Breast epithelium (tissue), 4 donors: ENCODE results near the gene PC. TPM values are rescaled to one million over a fixed set of nuclear protein-coding genes. Genes with fewer than 3 reads are reported as not detected.

Experiments used
- DNase-seq, 2 donors: peaks; one replicate each; pipeline ENCODE4 v3.0.0-alpha.2; 2019; ENCODE audit warnings: low spot score in 2 of 2
- H3K27ac ChIP-seq, 2 donors: fragments of 200-600 bp; sonication (generic) in 1 of 2; one replicate each; pipeline ENCODE4 v1.5.1; 2016 to 2019; ENCODE audit warnings: mild to moderate bottlenecking in 1 of 2
- H3K27me3 ChIP-seq, 2 donors: fragments of 200-600 bp; sonication (generic) in 1 of 2; one replicate each; pipeline versions ENCODE4 v1.5.1 to v1.6.0; 2017 to 2019; ENCODE audit warnings: control low read depth in 1 of 2, mild to moderate bottlenecking in 1 of 2
- H3K36me3 ChIP-seq: fragments of 200-600 bp; one replicate; pipeline ENCODE4 v1.5.1; 2019
- H3K4me1 ChIP-seq, 2 donors: fragments of 200-600 bp; sonication (generic); one replicate each; pipeline ENCODE4 v1.5.1; 2016 to 2019; ENCODE audit warnings: control low read depth in 1 of 2
- H3K4me3 ChIP-seq, 3 donors: fragments of 200-600 bp; sonication (generic); 1 replicate in 2 of 3; 2 replicates in 1 of 3; pipeline ENCODE4 v1.5.1; 2016 to 2019; ENCODE audit warnings: mild to moderate bottlenecking in 3 of 3, moderate library complexity in 2 of 3
- H3K9me3 ChIP-seq, 2 donors: fragments of 200-600 bp; sonication (generic) in 1 of 2; one replicate each; pipeline ENCODE4 v1.5.1; 2016 to 2019; ENCODE audit warnings: control low read depth in 1 of 2
- CTCF ChIP-seq, 3 donors: fragments of 450-650 bp; IDR thresholded peaks; one replicate each; pipeline ENCODE4 v1.5.1; 2016 to 2017; ENCODE audit warnings: antibody characterized with exemption in 3 of 3, mild to moderate bottlenecking in 3 of 3, moderate library complexity in 3 of 3
- POLR2A ChIP-seq: fragments of 450-650 bp; IDR thresholded peaks from one replicate; pipeline ENCODE4 v1.6.1; 2016; ENCODE audit warnings: antibody characterized with exemption, mild to moderate bottlenecking, moderate library complexity
- POLR2AphosphoS5 ChIP-seq, 3 donors: sonication (generic); formaldehyde crosslinking; IDR thresholded peaks; one replicate each; pipeline ENCODE4 v1.6.1; 2017; ENCODE audit warnings: antibody characterized with exemption in 3 of 3
- intact Hi-C: fragments of 100-400 bp; cut with DNase I; formaldehyde crosslinking; loops from one replicate; pipeline ENCODE4 v1.15.1; 2023; ENCODE audit warnings: low total_unique reads
- total RNA-seq, 3 donors: library from RNA; depleted of rRNA; stranded (reverse); fragments of >200 nt; gene quantifications; one replicate each; pipeline ENCODE4 v1.1.0, GENCODE V29; 2016

PC gene
- total RNA-seq, 3 donors from 2014 or later: 35.4 to 137 (median 50.2) TPM

DNA sequence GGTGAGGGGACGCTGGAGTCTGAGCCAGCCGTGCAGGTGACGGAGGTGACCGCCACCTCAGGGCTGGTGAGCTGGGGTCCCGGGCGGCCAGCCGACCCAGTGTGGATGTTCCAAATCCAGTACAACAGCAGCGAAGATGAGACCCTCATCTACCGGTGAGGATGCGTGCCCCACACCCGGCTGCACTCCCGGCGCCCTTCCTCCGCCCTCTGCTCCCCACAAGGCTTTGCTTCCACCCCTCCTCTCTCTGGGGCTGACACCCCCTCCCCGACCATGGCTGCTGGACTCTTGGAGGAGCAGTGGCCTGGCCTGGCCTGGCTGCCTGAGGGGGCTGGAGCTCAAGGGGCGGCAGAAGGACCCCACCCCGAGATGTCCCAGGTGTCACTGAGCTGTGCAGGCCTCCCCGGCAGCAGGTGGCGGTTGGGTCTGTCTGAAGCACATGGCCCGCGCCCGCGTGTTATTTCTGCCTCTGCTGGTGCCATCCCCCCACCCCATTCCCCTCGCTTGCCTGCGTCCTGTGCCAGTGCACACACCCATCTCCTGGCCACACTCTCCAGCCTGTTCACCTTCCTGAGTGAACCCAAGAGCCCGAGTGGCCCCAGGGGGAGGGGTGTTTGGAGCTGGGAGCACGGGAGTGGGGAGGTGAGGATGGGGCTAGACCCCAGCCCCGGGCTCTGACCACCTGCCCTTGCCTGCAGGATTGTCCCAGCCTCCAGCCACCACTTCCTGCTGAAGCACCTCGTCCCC lies 99.1 kb downstream of the PC start:
- H3K36me3 ChIP-seq: no peaks in the 10 kb centered on the region
- H3K27me3 ChIP-seq: no peaks in the 10 kb centered on the region
- no peaks in the 10 kb centered on the region for H3K9me3 ChIP-seq
- peaks cover 0 to 11% of the 10 kb centered on the region in 2 donors for H3K4me1 ChIP-seq
- DNase-seq: no peak
- H3K27ac ChIP-seq: no peak overlapping the region
- intact Hi-C loops: no loop called here
- TF ChIP-seq CTCF (IDR thresholded peaks at IDR 0.05) (no peak), POLR2AphosphoS5 (IDR thresholded peaks at IDR 0.05) (no peak), POLR2A (no peak)
- H3K4me3 ChIP-seq: no peak overlapping the region

DNA sequence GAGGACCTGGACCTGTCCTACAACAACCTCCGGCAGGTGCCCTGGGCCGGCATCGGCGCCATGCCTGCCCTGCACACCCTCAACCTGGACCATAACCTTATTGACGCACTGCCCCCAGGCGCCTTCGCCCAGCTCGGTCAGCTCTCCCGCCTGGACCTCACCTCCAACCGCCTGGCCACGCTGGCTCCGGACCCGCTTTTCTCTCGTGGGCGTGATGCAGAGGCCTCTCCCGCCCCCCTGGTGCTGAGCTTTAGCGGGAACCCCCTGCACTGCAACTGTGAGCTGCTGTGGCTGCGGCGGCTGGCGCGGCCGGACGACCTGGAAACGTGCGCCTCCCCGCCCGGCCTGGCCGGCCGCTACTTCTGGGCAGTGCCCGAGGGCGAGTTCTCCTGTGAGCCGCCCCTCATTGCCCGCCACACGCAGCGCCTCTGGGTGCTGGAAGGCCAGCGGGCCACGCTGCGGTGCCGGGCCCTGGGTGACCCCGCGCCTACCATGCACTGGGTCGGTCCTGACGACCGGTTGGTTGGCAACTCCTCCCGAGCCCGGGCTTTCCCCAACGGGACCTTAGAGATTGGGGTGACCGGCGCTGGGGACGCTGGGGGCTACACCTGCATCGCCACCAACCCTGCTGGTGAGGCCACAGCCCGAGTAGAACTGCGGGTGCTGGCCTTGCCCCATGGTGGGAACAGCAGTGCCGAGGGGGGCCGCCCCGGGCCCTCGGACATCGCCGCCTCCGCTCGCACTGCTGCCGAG lies 99.8 kb downstream of the PC start:
- H3K4me1 ChIP-seq: peaks cover 0 to 11% of the 10 kb centered on the region in 2 donors
- intact Hi-C loops: no loop called here
- no peaks in the 10 kb centered on the region for H3K36me3 ChIP-seq
- no peaks in the 10 kb centered on the region for H3K9me3 ChIP-seq
- H3K4me3 ChIP-seq: peak overlapping the region in 1 of 3 donors; percentile 60
- no peak for DNase-seq
- no peaks in the 10 kb centered on the region for H3K27me3 ChIP-seq
- H3K27ac ChIP-seq: no peak overlapping the region
- TF ChIP-seq POLR2AphosphoS5 (IDR thresholded peaks at IDR 0.05) (no peak), CTCF (IDR thresholded peaks at IDR 0.05) (no peak), POLR2A (no peak)

- intact Hi-C loops: no loop called here
- H3K4me3 ChIP-seq: peak overlapping the region in 2 of 3 donors; percentile 60 to 79
- peaks cover 0 to 11% of the 10 kb centered on the region in 2 donors for H3K4me1 ChIP-seq
- no peak for DNase-seq
- peak overlapping the region in 1 of 2 donors; percentile 82 for H3K27ac ChIP-seq
- no peaks in the 10 kb centered on the region for H3K9me3 ChIP-seq
- H3K36me3 ChIP-seq: no peaks in the 10 kb centered on the region
- TF ChIP-seq POLR2AphosphoS5 (IDR thresholded peaks at IDR 0.05): no peak
- no peak for TF ChIP-seq CTCF (IDR thresholded peaks at IDR 0.05)
- TF ChIP-seq POLR2A: no peak
- H3K27me3 ChIP-seq: no peaks in the 10 kb centered on the region
Observed at GRCh38 chr11:66857927-66858185, 100.3 kb downstream of the PC start.

DNA sequence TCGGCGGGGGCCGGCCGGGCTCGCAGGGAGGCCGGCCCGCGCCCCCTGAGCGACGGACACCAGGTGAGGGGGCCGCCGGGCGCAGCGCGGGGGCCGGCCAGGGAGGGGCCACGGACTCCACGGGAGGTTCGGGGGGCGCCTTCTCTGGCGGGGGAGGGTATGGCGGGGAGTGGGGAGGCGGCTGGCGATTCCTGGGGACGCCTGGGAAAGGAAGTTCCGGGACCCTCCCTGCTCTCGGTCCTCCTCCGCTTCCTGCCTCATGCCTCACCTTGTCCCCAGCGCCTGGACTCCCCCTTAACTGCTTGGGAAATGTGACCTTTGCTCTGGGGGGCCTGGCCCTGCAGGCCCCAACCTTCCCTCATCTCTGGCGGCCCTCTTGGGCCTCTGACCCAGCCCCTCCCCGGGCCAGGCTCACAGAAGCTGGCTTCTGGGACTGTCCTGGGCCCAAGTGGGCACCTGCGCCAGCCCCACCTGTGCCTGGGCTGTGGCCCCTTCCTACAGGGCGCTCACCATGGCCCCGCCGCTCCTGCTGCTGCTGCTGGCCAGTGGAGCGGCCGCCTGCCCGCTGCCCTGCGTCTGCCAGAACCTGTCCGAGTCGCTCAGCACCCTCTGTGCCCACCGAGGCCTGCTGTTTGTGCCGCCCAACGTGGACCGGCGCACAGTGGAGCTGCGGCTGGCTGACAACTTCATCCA lies 100.8 kb downstream of the PC start:
- Histone ChIP-seq H3K4me1 (peaks cover 0 to 11% of the 10 kb centered on the region in 2 donors), H3K4me3 (peak overlapping the region; percentile 60 to 79 (median 62)), H3K27ac (peak overlapping the region; percentile 68 to 82), H3K9me3 (no peaks in the 10 kb centered on the region), H3K36me3 (no peaks in the 10 kb centered on the region), H3K27me3 (no peaks in the 10 kb centered on the region)
- no peak for DNase-seq
- intact Hi-C loops: no loop called here
- TF ChIP-seq POLR2AphosphoS5 (IDR thresholded peaks at IDR 0.05) (no peak), POLR2A (no peak), CTCF (IDR thresholded peaks at IDR 0.05) (no peak)
